Hepatocyte (in vitro differentiated cells): ENCODE results near the gene UBR3. TPM values are rescaled to one million over a fixed set of nuclear protein-coding genes. Genes with fewer than 3 reads are reported as not detected.

Experiments
- DNase-seq: peaks from one replicate; pipeline ENCODE4 v3.0.0-alpha.2; 2016; ENCODE audit warnings: low spot score
- H2AFZ ChIP-seq: fragments of 200-600 bp; sonication (generic); 2 replicates; pipeline ENCODE4 v1.6.0; 2016; ENCODE audit warnings: antibody characterized with exemption, mild to moderate bottlenecking
- H3K27ac ChIP-seq: fragments of 200-600 bp; sonication (generic); 2 replicates; pipeline ENCODE4 v1.5.1; 2016; ENCODE audit warnings: mild to moderate bottlenecking
- H3K27me3 ChIP-seq: fragments of 200-600 bp; sonication (generic); 2 replicates; pipeline ENCODE4 v1.6.1; 2016
- H3K36me3 ChIP-seq: fragments of 200-600 bp; sonication (generic); replicated peaks from 2 replicates; pipeline ENCODE4 v1.5.1; 2016; ENCODE audit warnings: low read depth; ENCODE audit not compliant: insufficient read depth
- H3K4me1 ChIP-seq: fragments of 200-600 bp; sonication (generic); 2 replicates; pipeline ENCODE4 v1.5.1; 2016; ENCODE audit warnings: mild to moderate bottlenecking, moderate library complexity; ENCODE audit not compliant: insufficient read depth
- H3K4me2 ChIP-seq: fragments of 200-600 bp; sonication (generic); 2 replicates; pipeline ENCODE4 v1.6.0; 2016
- H3K4me3 ChIP-seq: fragments of 200-600 bp; sonication (generic); 2 replicates; pipeline ENCODE4 v1.5.1; 2016; ENCODE audit warnings: mild to moderate bottlenecking
- H3K79me2 ChIP-seq: fragments of 200-600 bp; sonication (generic); 2 replicates; pipeline ENCODE4 v1.6.0; 2017; ENCODE audit warnings: mild to moderate bottlenecking
- H3K9me2 ChIP-seq: fragments of 200-600 bp; sonication (generic); replicated peaks from 2 replicates; pipeline ENCODE4 v1.6.0; 2017; ENCODE audit warnings: mild to moderate bottlenecking; ENCODE audit not compliant: insufficient read depth
- H3K9me3 ChIP-seq: fragments of 200-600 bp; sonication (generic); 2 replicates; pipeline ENCODE4 v1.5.1; 2016; ENCODE audit warnings: low read depth, mild to moderate bottlenecking
- H4K20me1 ChIP-seq: fragments of 200-600 bp; sonication (generic); 2 replicates; pipeline ENCODE4 v1.6.0; 2016; ENCODE audit warnings: mild to moderate bottlenecking; ENCODE audit not compliant: insufficient read depth, poor library complexity, severe bottlenecking
- CTCF ChIP-seq: fragments of 200-600 bp; sonication (generic); IDR thresholded peaks from 2 replicates; pipeline ENCODE4 v1.5.1; 2016; ENCODE audit warnings: antibody characterized with exemption, mild to moderate bottlenecking; ENCODE audit not compliant: poor library complexity
- EZH2 ChIP-seq: fragments of 200-600 bp; sonication (generic); IDR thresholded peaks from 2 replicates; pipeline ENCODE4 v1.6.1; 2016; ENCODE audit warnings: antibody characterized with exemption, mild to moderate bottlenecking, borderline replicate concordance
- EZH2phosphoT487 ChIP-seq: fragments of 200-600 bp; sonication (generic); IDR thresholded peaks from one replicate; pipeline ENCODE4 v1.6.1; 2018; ENCODE audit warnings: antibody characterized with exemption, mild to moderate bottlenecking, low read depth, moderate library complexity; ENCODE audit not compliant: unreplicated experiment, severe bottlenecking
- WGBS: methylation state at CpG from one replicate; pipeline ENCODE4 v1.1.6; 2016; ENCODE audit warnings: low lambda C conversion rate; ENCODE audit errors: missing lambda C conversion rate; 5-methylcytosine and 5-hydroxymethylcytosine counted together
- polyA plus RNA-seq: library from polyadenylated mRNA; unstranded; fragments of >200 nt; fragmentation: Nextera tagmentation; extraction: Ambion mirVana; gene quantifications from 2 replicates; pipeline ENCODE4 v1.2.1, GENCODE V29; 2016
- total RNA-seq: library from RNA; depleted of rRNA; stranded (reverse); fragments of >200 nt; gene quantifications from 2 replicates; pipeline ENCODE4 v1.2.3, GENCODE V29; 2014

The UBR3 gene
- total and polyA plus RNA-seq, 2 experiments from 2014 or later = 10.1 to 40.4 TPM

DNA sequence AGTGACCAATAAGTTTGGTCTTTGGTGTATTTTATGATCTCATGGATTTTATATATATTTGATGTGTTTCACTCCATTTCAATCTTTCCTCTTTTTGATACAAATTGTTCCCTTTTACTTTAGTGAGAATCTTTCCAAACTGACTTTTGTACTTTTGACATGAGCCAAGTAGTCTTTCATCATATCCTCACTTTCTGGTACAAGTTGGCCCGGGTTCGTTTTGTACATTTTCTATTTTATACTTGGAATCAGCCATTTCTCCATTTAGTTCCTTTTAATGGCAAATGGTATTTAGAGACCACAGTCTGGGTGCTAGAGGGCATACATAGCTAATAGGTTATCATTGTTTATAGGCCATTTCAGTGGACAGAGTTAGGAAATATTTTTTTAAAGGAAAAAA lies 202.8 kb downstream of the UBR3 start:
- no peaks in the 10 kb centered on the region for H3K9me3 ChIP-seq
- WGBS = 98% methylated on average over 2 of the region's 2 CpGs
- H3K4me3 ChIP-seq = no peak overlapping the region
- H3K27ac ChIP-seq = no peak overlapping the region
- H3K79me2 ChIP-seq = no peaks in the 10 kb centered on the region
- no peaks in the 10 kb centered on the region for H3K27me3 ChIP-seq
- TF ChIP-seq EZH2 (no peak), CTCF (no peak), EZH2phosphoT487 (no peak)
- no peak overlapping the region for H3K4me2 ChIP-seq
- H4K20me1 ChIP-seq = no peaks in the 10 kb centered on the region
- H2AFZ ChIP-seq = no peak overlapping the region
- H3K9me2 ChIP-seq = no peaks in the 10 kb centered on the region
- DNase-seq = no peak
- no peaks in the 10 kb centered on the region for H3K36me3 ChIP-seq
- no peaks in the 10 kb centered on the region for H3K4me1 ChIP-seq

- H3K27ac ChIP-seq = no peak overlapping the region
- H3K9me2 ChIP-seq = no peaks in the 10 kb centered on the region
- H3K4me3 ChIP-seq = no peak overlapping the region
- TF ChIP-seq CTCF (no peak), EZH2 (no peak), EZH2phosphoT487 (no peak)
- H3K27me3 ChIP-seq = no peaks in the 10 kb centered on the region
- H3K36me3 ChIP-seq = no peaks in the 10 kb centered on the region
- H3K4me1 ChIP-seq = no peaks in the 10 kb centered on the region
- H3K4me2 ChIP-seq = no peak overlapping the region
- H3K9me3 ChIP-seq = no peaks in the 10 kb centered on the region
- H2AFZ ChIP-seq = no peak overlapping the region
- WGBS = 100% methylated on average over 1 of the region's 1 CpG
- no peaks in the 10 kb centered on the region for H3K79me2 ChIP-seq
- no peaks in the 10 kb centered on the region for H4K20me1 ChIP-seq
- DNase-seq = no peak
These were observed 204.0 kb downstream of the UBR3 start for GRCh38 chr2:170031288-170031687.

GRCh38 chr2:170034596-170034995 lies 207.3 kb downstream of the UBR3 start:
- Histone ChIP-seq H3K4me2 (no peak overlapping the region), H3K36me3 (no peaks in the 10 kb centered on the region), H3K79me2 (no peaks in the 10 kb centered on the region), H2AFZ (no peak overlapping the region), H4K20me1 (no peaks in the 10 kb centered on the region), H3K4me3 (no peak overlapping the region), H3K9me2 (no peaks in the 10 kb centered on the region), H3K4me1 (no peaks in the 10 kb centered on the region), H3K9me3 (no peaks in the 10 kb centered on the region), H3K27ac (no peak overlapping the region), H3K27me3 (no peaks in the 10 kb centered on the region)
- WGBS = 73% methylated on average over 4 of the region's 4 CpGs
- DNase-seq = no peak
- TF ChIP-seq EZH2phosphoT487 = no peak
- TF ChIP-seq CTCF = no peak
- no peak for TF ChIP-seq EZH2

GRCh38 chr2:170038734-170039133 lies 211.5 kb downstream of the UBR3 start:
- Histone ChIP-seq H2AFZ (no peak overlapping the region), H4K20me1 (no peaks in the 10 kb centered on the region), H3K4me3 (no peak overlapping the region), H3K4me2 (no peak overlapping the region), H3K9me2 (no peaks in the 10 kb centered on the region), H3K27me3 (no peaks in the 10 kb centered on the region), H3K36me3 (no peaks in the 10 kb centered on the region), H3K27ac (no peak overlapping the region), H3K9me3 (no peaks in the 10 kb centered on the region), H3K79me2 (no peaks in the 10 kb centered on the region), H3K4me1 (no peaks in the 10 kb centered on the region)
- no peak for DNase-seq
- 86% methylated on average over 4 of the region's 4 CpGs for WGBS
- TF ChIP-seq EZH2 = no peak
- no peak for TF ChIP-seq CTCF
- TF ChIP-seq EZH2phosphoT487 = no peak
